Upper lobe of right lung (tissue), 1 donor: ENCODE data around the gene TREML4. TPM values are rescaled to one million over a fixed set of nuclear protein-coding genes. Genes with fewer than 3 reads are reported as not detected.
A peak's percentile ranks its signal among the peaks of the same experiment; 100 is the strongest.

Experiments used
- ATAC-seq: fragments of 200-7000 bp; cut with Tn5 transposase; one replicate; pipeline ENCODE4 v1.9.1; 2020; ENCODE audit warnings: mild to moderate bottlenecking, moderate library complexity
- DNase-seq: peaks from one replicate; pipeline ENCODE4 v3.0.0-alpha.2; 2020
- H3K27ac ChIP-seq: fragments of 200-600 bp; one replicate; pipeline ENCODE4 v1.8.0; 2022
- H3K27me3 ChIP-seq: fragments of 200-600 bp; one replicate; pipeline ENCODE4 v1.8.0; 2022; ENCODE audit warnings: mild to moderate bottlenecking
- H3K36me3 ChIP-seq: fragments of 200-600 bp; one replicate; pipeline ENCODE4 v1.8.0; 2022
- H3K4me1 ChIP-seq: fragments of 200-600 bp; one replicate; pipeline ENCODE4 v1.8.0; 2022
- H3K4me3 ChIP-seq: fragments of 200-600 bp; one replicate; pipeline ENCODE4 v1.8.0; 2022; ENCODE audit warnings: mild to moderate bottlenecking
- H3K9me3 ChIP-seq: fragments of 200-600 bp; one replicate; pipeline ENCODE4 v1.8.0; 2022
- intact Hi-C: fragments of 100-400 bp; cut with DNase I; formaldehyde crosslinking; loops from one replicate; pipeline ENCODE4 v1.11.0; 2022
- long read RNA-seq: library from polyadenylated mRNA; unstranded; transcript quantifications from one replicate; pipeline ENCODE4 v2.0.0, GENCODE V29; 2021
- total RNA-seq: library from RNA; stranded (reverse); fragmentation: NEBNext Ultra II Directional; extraction: Animal tissue kit (Norgen Biotek cat#: 25700); gene quantifications from one replicate; pipeline ENCODE4 v1.2.1, GENCODE V29; 2021
- TF ChIP-seq, protein P1 (sequence below): fragments of 200-600 bp; IDR thresholded peaks from one replicate; pipeline ENCODE4 v1.8.0; 2022; ENCODE audit warnings: antibody characterized with exemption
- donor health status: DM: no; HTN: yes; CAD: no; lungs with severe emphysema.

The TREML4 gene, protein sequence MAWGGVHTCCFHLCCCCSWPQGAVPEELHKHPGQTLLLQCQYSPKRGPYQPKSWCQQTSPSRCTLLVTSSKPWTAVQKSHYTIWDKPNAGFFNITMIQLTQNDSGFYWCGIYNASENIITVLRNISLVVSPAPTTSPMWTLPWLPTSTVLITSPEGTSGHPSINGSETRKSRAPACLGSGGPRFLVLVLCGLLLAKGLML
- total RNA-seq: not detected
- long read RNA-seq: 0 reads

DNA sequence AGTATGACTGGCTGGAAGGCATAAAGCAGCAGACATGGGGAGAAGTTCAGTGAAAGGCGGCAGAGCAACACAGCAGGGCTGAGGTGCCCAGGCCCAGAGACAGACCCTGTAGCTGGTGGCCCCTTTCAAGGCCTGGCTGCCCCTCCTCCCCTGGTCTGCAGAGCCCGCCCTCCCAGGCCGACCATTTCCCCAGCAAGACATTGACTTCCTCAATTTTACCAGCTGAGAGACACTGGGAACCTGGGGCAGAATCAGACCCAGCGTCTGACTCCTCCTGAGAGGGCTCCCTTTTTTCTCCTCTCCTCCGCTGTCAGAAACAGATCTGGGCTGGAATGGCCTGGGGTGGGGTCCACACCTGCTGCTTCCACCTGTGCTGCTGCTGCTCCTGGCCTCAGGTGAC lies at the start of gene TREML4:
Gene TREML4 (plus strand): TSS at position 254 of the 400 bp plus-strand sequence. CDS start 79 bp downstream, at position 333.
- H3K4me1 ChIP-seq: no peaks in the 10 kb centered on the region
- TF ChIP-seq, protein P1, sequence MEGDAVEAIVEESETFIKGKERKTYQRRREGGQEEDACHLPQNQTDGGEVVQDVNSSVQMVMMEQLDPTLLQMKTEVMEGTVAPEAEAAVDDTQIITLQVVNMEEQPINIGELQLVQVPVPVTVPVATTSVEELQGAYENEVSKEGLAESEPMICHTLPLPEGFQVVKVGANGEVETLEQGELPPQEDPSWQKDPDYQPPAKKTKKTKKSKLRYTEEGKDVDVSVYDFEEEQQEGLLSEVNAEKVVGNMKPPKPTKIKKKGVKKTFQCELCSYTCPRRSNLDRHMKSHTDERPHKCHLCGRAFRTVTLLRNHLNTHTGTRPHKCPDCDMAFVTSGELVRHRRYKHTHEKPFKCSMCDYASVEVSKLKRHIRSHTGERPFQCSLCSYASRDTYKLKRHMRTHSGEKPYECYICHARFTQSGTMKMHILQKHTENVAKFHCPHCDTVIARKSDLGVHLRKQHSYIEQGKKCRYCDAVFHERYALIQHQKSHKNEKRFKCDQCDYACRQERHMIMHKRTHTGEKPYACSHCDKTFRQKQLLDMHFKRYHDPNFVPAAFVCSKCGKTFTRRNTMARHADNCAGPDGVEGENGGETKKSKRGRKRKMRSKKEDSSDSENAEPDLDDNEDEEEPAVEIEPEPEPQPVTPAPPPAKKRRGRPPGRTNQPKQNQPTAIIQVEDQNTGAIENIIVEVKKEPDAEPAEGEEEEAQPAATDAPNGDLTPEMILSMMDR: no peak
- DNase-seq (no peak), ATAC-seq (peak; percentile 7)
- no peak within 1 kb of the TSS for H3K4me3 ChIP-seq
- H3K27ac ChIP-seq: no peak within 1 kb of the TSS
- no peaks in the 10 kb centered on the region for H3K9me3 ChIP-seq
- H3K36me3 ChIP-seq: no peaks in the 10 kb centered on the region
- intact Hi-C loops: no loop called here
- peaks cover 4% of the 10 kb centered on the region for H3K27me3 ChIP-seq

DNA sequence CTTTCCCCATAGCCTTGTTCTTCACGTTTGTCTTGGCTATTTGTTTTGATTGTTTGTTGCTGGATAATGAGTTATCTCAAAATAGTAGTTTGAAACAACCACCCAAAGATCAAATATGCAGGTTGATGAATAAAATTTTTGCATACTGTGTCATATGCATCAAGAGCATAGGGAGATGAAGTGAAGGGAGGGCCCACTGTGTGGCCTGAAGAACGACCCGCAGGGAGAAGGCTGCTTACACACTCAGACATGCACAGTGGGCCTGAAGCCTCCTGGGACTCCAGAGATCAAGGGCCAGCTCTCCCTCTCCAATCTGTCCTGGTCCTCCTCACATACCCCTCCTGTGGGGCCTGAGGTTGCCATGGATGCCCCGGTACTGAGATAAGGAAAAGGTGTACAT lies 49.0 kb upstream of the TREML4 start:
- no peak for DNase-seq
- TF ChIP-seq, protein P1: no peak
- no peaks in the 10 kb centered on the region for H3K36me3 ChIP-seq
- H3K4me1 ChIP-seq: no peaks in the 10 kb centered on the region
- intact Hi-C loops: no loop called here
- H3K9me3 ChIP-seq: no peaks in the 10 kb centered on the region
- no peak overlapping the region for H3K4me3 ChIP-seq
- H3K27me3 ChIP-seq: peaks cover 9% of the 10 kb centered on the region
- ATAC-seq: no peak
- H3K27ac ChIP-seq: no peak overlapping the region

- TF ChIP-seq, protein P1: no peak
- Histone ChIP-seq H3K27me3 (peaks cover 9% of the 10 kb centered on the region), H3K27ac (no peak overlapping the region), H3K4me1 (no peaks in the 10 kb centered on the region), H3K4me3 (no peak overlapping the region), H3K9me3 (no peaks in the 10 kb centered on the region), H3K36me3 (no peaks in the 10 kb centered on the region)
- ATAC-seq (no peak), DNase-seq (no peak)
- intact Hi-C loops: no loop called here
Observed at GRCh38 chr6:41181566-41181965, 46.6 kb upstream of the TREML4 start.

DNA sequence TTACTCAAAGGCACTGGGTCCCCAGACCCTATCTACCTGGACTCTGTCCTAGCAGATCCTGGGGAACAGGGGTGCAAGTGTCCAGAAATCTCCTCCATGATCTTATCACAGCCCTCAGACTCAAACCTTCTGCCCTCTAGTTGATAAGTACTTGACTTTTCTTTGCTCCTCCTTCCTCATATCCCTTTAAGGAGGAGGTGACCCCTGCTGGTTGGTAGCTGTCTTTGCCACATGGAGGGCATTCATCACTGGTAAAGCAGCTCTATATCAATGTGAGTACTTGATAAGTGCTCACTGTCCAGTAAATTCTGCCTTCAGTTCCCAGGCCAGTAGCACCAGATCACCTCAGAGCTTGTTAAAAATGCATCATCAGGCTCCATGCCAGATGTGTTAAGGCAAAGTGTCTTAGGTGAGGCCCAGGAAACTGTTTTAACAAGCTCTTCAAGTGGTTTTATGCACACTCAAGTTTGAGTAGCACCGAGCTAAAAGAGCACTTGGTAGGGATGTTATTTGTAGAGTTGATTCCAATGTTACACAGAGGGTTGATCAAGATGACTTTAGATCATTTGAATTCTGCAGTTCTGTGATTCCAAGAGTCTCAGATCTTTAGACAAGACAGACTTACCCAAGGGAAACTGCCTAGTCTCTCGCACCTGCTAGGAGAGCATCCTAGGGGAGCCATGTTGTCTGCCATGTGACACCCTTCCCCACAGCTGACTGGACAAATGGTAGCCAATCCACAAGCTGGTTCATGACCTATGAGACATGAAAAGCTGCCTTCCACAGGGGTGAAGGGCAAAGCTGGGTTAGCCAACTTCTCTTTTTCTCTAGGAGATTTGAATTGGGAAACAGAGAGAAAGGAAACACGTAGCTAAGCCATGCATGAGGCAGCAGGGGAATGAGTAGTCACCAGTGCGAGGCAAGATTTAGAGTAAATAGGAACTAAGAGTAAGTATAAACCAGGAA lies 45.8 kb upstream of the TREML4 start:
- ATAC-seq (peak; percentile 86), DNase-seq (no peak)
- Histone ChIP-seq H3K36me3 (no peaks in the 10 kb centered on the region), H3K27ac (peak overlapping the region; percentile 68), H3K4me3 (no peak overlapping the region), H3K27me3 (peaks cover 9% of the 10 kb centered on the region), H3K4me1 (no peaks in the 10 kb centered on the region), H3K9me3 (no peaks in the 10 kb centered on the region)
- intact Hi-C loops: no loop called here
- TF ChIP-seq, protein P1: peak; percentile 53

DNA sequence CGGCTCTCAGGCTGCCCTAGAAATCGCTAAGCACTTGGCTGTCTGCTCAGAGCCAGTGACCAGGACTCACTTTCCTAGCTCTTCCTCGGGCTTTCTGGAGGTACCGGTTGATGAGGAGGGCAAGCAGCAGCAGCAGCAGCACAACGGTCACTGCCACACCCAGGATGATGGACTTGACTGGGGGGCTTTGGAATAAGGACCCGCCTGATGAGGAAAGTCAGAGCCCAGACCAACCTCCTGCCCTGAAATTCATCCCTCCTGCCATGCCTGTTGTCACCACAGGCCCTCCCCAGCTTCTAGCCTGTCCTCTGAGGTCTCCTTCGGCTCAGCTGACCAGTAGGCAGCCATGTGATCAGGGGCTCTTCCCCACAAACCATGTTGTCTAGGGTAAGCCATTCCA lies 43.4 kb upstream of the TREML4 start:
- no peak for ATAC-seq

More for the DNA sequence above, 43.4 kb upstream of the TREML4 start:
- TF ChIP-seq, protein P1: no peak
- no peak overlapping the region for H3K27ac ChIP-seq
- intact Hi-C loops: no loop called here
- no peaks in the 10 kb centered on the region for H3K9me3 ChIP-seq
- no peak for DNase-seq
- no peaks in the 10 kb centered on the region for H3K27me3 ChIP-seq
- no peaks in the 10 kb centered on the region for H3K4me1 ChIP-seq
- H3K36me3 ChIP-seq: no peaks in the 10 kb centered on the region
- no peak overlapping the region for H3K4me3 ChIP-seq
